ENCODE measurements around the gene RAB39B. TPM values are rescaled to one million over a fixed set of nuclear protein-coding genes. Genes with fewer than 3 reads are reported as not detected.

Gene RAB39B
- total and polyA plus RNA-seq, 8 donors = 1.00 to 3.7 (median 1.2) TPM

DNA sequence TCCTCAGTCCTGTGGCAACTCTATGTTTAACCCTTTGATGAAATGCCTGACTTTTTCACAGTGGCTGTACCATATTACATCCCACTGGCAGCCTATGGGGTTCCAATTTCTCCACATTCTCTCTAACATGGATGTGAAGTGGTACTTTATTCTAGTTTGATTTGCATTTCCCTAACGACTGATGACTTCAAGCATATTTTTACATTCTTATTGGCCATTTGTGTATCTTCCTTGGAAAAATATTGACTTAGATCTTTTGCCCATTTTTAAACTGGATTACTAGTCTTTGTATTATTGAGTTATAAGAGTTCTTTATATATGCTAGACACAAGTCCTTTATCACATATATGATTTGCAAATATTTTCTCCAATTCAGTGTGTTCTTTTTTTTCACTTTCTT, 2.1 kb upstream of the RAB39B start:
- TF ChIP-seq, protein P1, sequence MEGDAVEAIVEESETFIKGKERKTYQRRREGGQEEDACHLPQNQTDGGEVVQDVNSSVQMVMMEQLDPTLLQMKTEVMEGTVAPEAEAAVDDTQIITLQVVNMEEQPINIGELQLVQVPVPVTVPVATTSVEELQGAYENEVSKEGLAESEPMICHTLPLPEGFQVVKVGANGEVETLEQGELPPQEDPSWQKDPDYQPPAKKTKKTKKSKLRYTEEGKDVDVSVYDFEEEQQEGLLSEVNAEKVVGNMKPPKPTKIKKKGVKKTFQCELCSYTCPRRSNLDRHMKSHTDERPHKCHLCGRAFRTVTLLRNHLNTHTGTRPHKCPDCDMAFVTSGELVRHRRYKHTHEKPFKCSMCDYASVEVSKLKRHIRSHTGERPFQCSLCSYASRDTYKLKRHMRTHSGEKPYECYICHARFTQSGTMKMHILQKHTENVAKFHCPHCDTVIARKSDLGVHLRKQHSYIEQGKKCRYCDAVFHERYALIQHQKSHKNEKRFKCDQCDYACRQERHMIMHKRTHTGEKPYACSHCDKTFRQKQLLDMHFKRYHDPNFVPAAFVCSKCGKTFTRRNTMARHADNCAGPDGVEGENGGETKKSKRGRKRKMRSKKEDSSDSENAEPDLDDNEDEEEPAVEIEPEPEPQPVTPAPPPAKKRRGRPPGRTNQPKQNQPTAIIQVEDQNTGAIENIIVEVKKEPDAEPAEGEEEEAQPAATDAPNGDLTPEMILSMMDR (IDR thresholded peaks at IDR 0.05) = no peak
- Histone ChIP-seq H3K4me1 (no peaks in the 10 kb centered on the region), H3K27ac (no peak overlapping the region), H3K36me3 (no peaks in the 10 kb centered on the region), H3K27me3 (no peaks in the 10 kb centered on the region), H3K9me3 (no peaks in the 10 kb centered on the region), H3K4me3 (no peak overlapping the region)
- no peak for DNase-seq
- FAIRE-seq = peak; percentile 84
- 64 to 69% methylated on average over 1 of the region's 1 CpG for WGBS, 2 donors
- ATAC-seq = no peak
- intact Hi-C loops (cut with DNase I) = no loop called here

- peak overlapping the region in 2 of 4 donors; percentile 51 to 53 for H3K4me3 ChIP-seq
- TF ChIP-seq, protein P1 (IDR thresholded peaks at IDR 0.05) = no peak
- H3K4me1 ChIP-seq = no peaks in the 10 kb centered on the region
- no peak overlapping the region for H3K27ac ChIP-seq
- no peak for FAIRE-seq
- peak in 1 of 4 donors; percentile 12 for ATAC-seq
- 14 to 37% methylated on average over 5 of the region's 5 CpGs for WGBS, 2 donors
- DNase-seq = no peak
- no peaks in the 10 kb centered on the region for H3K27me3 ChIP-seq
- no peaks in the 10 kb centered on the region for H3K36me3 ChIP-seq
- no peaks in the 10 kb centered on the region for H3K9me3 ChIP-seq
- intact Hi-C loops (cut with DNase I) = no loop called here
Measured at GRCh38 chrX:155262970-155263754, 1.1 kb downstream of the RAB39B start.

DNA sequence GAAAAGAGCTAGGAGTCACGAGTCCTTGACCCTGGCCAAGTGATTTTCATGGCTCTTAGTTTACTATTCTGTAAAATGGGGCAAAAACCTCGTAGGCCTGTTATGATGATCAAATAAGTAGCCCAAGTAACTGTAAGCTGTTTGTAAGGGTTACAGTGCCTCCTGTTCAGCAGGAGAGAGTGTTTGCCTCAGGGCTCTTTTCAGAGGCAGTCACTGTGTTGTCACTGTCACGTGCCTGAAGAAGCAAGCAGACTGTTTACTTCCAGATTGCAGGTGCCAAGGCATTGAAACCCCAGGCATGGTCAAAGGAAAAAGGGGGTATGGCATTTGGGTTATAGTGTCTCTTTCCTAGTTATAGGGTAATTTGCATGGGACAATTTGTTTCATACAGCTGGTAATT, 4.5 kb downstream of the RAB39B start:
- intact Hi-C loops (cut with DNase I) = no loop called here
- FAIRE-seq = no peak
- no peak for ATAC-seq
- TF ChIP-seq, protein P1 (IDR thresholded peaks at IDR 0.05) = no peak
- Histone ChIP-seq H3K9me3 (no peaks in the 10 kb centered on the region), H3K4me1 (no peaks in the 10 kb centered on the region), H3K27ac (no peak overlapping the region), H3K36me3 (no peaks in the 10 kb centered on the region), H3K4me3 (no peak overlapping the region), H3K27me3 (no peaks in the 10 kb centered on the region)
- DNase-seq = no peak
- WGBS, 2 donors = 31 to 58% methylated on average over 3 of the region's 3 CpGs

DNA sequence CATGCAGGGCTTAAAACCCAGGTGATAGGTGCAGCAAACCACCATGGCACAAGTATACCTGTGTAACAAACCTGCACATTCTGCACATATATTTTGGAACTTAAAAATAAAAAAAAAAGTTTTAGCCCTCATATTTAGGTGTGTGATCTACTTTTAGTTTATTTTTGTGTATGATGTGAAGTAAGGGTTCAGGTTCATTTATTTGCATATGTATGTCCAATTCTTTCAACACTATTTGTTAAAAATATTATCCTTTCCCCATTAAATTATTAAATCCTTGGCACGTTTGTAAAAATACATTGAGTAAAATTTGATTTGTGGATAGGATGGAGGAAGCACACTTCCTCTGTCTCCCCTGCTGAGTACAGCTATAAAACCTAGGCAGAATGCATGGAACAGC, 12.9 kb downstream of the RAB39B start:
- DNase-seq = no peak
- 48 to 51% methylated on average over 1 of the region's 1 CpG for WGBS, 2 donors
- Histone ChIP-seq H3K4me3 (no peak overlapping the region), H3K27me3 (no peaks in the 10 kb centered on the region), H3K27ac (no peak overlapping the region), H3K36me3 (no peaks in the 10 kb centered on the region), H3K4me1 (no peaks in the 10 kb centered on the region), H3K9me3 (no peaks in the 10 kb centered on the region)
- ATAC-seq = no peak
- TF ChIP-seq, protein P1 (IDR thresholded peaks at IDR 0.05) = no peak
- intact Hi-C loops (cut with DNase I) = no loop called here
- no peak for FAIRE-seq

- ATAC-seq (no peak), DNase-seq (no peak), FAIRE-seq (no peak)
- Histone ChIP-seq H3K4me1 (no peaks in the 10 kb centered on the region), H3K36me3 (no peaks in the 10 kb centered on the region), H3K4me3 (no peak overlapping the region), H3K27me3 (no peaks in the 10 kb centered on the region), H3K9me3 (no peaks in the 10 kb centered on the region), H3K27ac (no peak overlapping the region)
- 59 to 71% methylated on average over 4 of the region's 4 CpGs for WGBS, 2 donors
- intact Hi-C loops (cut with DNase I) = no loop called here
- TF ChIP-seq, protein P1 (IDR thresholded peaks at IDR 0.05) = no peak
Measured at GRCh38 chrX:155247497-155247896, 16.8 kb downstream of the RAB39B start.
